Astrocyte of the spinal cord (primary cell): ENCODE data around the gene ATP13A2.

ENCODE experiments used
- DNase-seq: peaks from one replicate; pipeline ENCODE4 v3.0.0; 2011; ENCODE audit warnings: low read depth, low spot score
- H3K4me3 ChIP-seq: 2 replicates; pipeline ENCODE4 v1.5.1; 2011; ENCODE audit warnings: low read depth, mild to moderate bottlenecking, low read length, moderate library complexity
- CTCF ChIP-seq: IDR thresholded peaks from 2 replicates; pipeline ENCODE4 v1.5.1; 2012; ENCODE audit warnings: low read depth, mild to moderate bottlenecking, low read length, inconsistent platforms
- in situ Hi-C: cut with HindIII; loops from 2 replicates; pipeline ENCODE4 v1.10.0; 2017; ENCODE audit warnings: low sequenced_read_pairs

Gene ATP13A2

GRCh38 chr1:17055801-17056200 is 44.1 kb upstream of the ATP13A2 start:
- DNase-seq = no peak
- no peak overlapping the region for H3K4me3 ChIP-seq
- in situ Hi-C loops = no loop called here
- TF ChIP-seq CTCF = no peak

GRCh38 chr1:17053685-17054410 is 42.1 kb upstream of the ATP13A2 start, which contains the start of gene SDHB:
Gene SDHB, minus strand, starts transcription at chr1:17054032. Its CDS starts 13 bp downstream, at chr1:17054019.
- H3K4me3 ChIP-seq = peak within 1 kb of the TSS; percentile 80
- no peak for TF ChIP-seq CTCF
- in situ Hi-C loops = no loop called here
- peak; percentile 99 for DNase-seq

GRCh38 chr1:17053086-17053684 is 41.5 kb upstream of the ATP13A2 start:
- DNase-seq = no peak
- TF ChIP-seq CTCF = no peak
- in situ Hi-C loops = no loop called here
- peak overlapping the region; percentile 80 for H3K4me3 ChIP-seq

- no peak for DNase-seq
Observed at GRCh38 chr1:17052641-17053040, 40.9 kb upstream of the ATP13A2 start.

GRCh38 chr1:17052038-17052437 is 40.3 kb upstream of the ATP13A2 start:
- TF ChIP-seq CTCF = no peak
- no peak overlapping the region for H3K4me3 ChIP-seq
- DNase-seq = no peak
- in situ Hi-C loops = no loop called here

More at GRCh38 chr1:17052641-17053040, 40.9 kb upstream of the ATP13A2 start:
- in situ Hi-C loops = no loop called here
- peak overlapping the region; percentile 80 for H3K4me3 ChIP-seq
- TF ChIP-seq CTCF = no peak

GRCh38 chr1:17047924-17048323 is 36.2 kb upstream of the ATP13A2 start:
- in situ Hi-C loops = no loop called here
- H3K4me3 ChIP-seq = no peak overlapping the region
- no peak for DNase-seq
- TF ChIP-seq CTCF = no peak
